ENCODE data around the gene ZMYND19.
A peak's percentile ranks its signal among the peaks of the same experiment; 100 is the strongest.

GRCh38 chr9:137582286-137582860 is 7.9 kb downstream of the ZMYND19 start:
- TF ChIP-seq CTCF (IDR thresholded peaks at IDR 0.05), result peak in 1 of 5 experiments; percentile 20
- no peak for TF ChIP-seq POLR2A (IDR thresholded peaks at IDR 0.05)
- no peak for TF ChIP-seq EP300 (IDR thresholded peaks at IDR 0.05)
